A549 (cell line): Measurements from ENCODE around the gene PRRC1.

Experiments
- BHLHE40 ChIP-seq: IDR thresholded peaks from 2 replicates; pipeline ENCODE4 v1.6.1; 2012; ENCODE audit warnings: low read depth, low read length, inconsistent platforms
- CEBPB ChIP-seq, 2 experiments: fragments of >200 bp in 1 of 2; sonication (Bioruptor Twin) in 1 of 2; formaldehyde crosslinking in 1 of 2; IDR thresholded peaks; 2 replicates each; pipeline ENCODE4 v1.6.1; 2012 to 2016
- EP300 ChIP-seq, 2 experiments: fragments of >200 bp; sonication (Bioruptor Twin); formaldehyde crosslinking; IDR thresholded peaks; 2 replicates in 1 of 2; 3 replicates in 1 of 2; pipeline ENCODE4 v1.6.1; 2016 to 2017
- HEYL ChIP-seq: fragments of 250-450 bp; sonication (Bioruptor Pico); IDR thresholded peaks from 2 replicates; pipeline ENCODE4 v1.8.0; 2021; ENCODE audit warnings: mild to moderate bottlenecking, moderate library complexity
- HOXA7 ChIP-seq: fragments of 250-450 bp; sonication (Bioruptor Pico); IDR thresholded peaks from 2 replicates; pipeline ENCODE4 v1.5.0; 2020; ENCODE audit warnings: mild to moderate bottlenecking, moderate library complexity
- MAFK ChIP-seq: fragments of 450-650 bp; IDR thresholded peaks from 2 replicates; pipeline ENCODE4 v1.6.1; 2014; ENCODE audit not compliant: partially characterized antibody
- MAZ ChIP-seq: fragments of 150-350 bp; IDR thresholded peaks from 2 replicates; pipeline ENCODE4 v1.6.1; 2014; ENCODE audit warnings: antibody characterized with exemption, low read depth, low read length, borderline replicate concordance
- MYC ChIP-seq: IDR thresholded peaks from 2 replicates; pipeline ENCODE4 v1.6.1; 2012; ENCODE audit warnings: mild to moderate bottlenecking, inconsistent platforms, low read length, improper control_type of control experiment, borderline replicate concordance
- POLR2A ChIP-seq: IDR thresholded peaks from 2 replicates; pipeline ENCODE4 v1.6.1; 2012; ENCODE audit warnings: mild to moderate bottlenecking, low read length
- RAD21 ChIP-seq, 2 experiments: fragments of >200 bp in 1 of 2; sonication (Bioruptor Twin) in 1 of 2; formaldehyde crosslinking in 1 of 2; IDR thresholded peaks in 1 of 2; conservative IDR thresholded peaks in 1 of 2; 2 replicates in 1 of 2; 3 replicates in 1 of 2; pipeline ENCODE4 v1.6.1; 2012 to 2018; ENCODE audit warnings: inconsistent platforms in 1 of 2
- ZFP36 ChIP-seq: fragments of 450-650 bp; IDR thresholded peaks from 2 replicates; pipeline ENCODE4 v1.6.1; 2014; ENCODE audit warnings: borderline replicate concordance; ENCODE audit not compliant: partially characterized antibody
- TF ChIP-seq, protein P1 (sequence below): fragments of >200 bp; sonication (Bioruptor Twin); formaldehyde crosslinking; IDR thresholded peaks from 3 replicates; pipeline ENCODE4 v1.5.1; 2016
- TF ChIP-seq, protein P2 (sequence below): fragments of 200-600 bp; sonication (generic); IDR thresholded peaks from 2 replicates; pipeline ENCODE4 v1.6.1; 2016; ENCODE audit warnings: antibody characterized with exemption, mild to moderate bottlenecking, moderate library complexity

DNA sequence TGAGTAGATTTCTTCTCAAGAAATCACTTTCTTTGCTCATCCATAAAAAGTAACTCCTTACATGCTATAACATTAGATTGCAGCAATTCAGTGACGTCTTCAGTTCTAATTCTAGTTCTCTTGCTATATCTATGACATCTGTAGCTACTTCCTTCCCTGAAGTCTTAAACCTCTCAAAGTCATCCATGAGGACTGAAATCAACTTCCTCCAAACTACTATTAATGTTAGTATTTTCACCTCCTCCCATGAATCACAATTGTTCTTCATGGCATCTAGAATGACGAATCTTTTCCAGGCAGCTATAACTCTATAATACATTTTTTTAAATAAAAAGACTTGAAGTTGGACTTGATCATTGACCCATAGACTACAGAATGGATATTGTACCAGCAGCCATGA lies 46.2 kb upstream of the PRRC1 start:
- TF ChIP-seq HOXA7 (CRISPR knock-in tag), result no peak
- no peak for TF ChIP-seq MAZ
- TF ChIP-seq CEBPB (IDR thresholded peaks at IDR 0.05), result no peak
- TF ChIP-seq, protein P1, sequence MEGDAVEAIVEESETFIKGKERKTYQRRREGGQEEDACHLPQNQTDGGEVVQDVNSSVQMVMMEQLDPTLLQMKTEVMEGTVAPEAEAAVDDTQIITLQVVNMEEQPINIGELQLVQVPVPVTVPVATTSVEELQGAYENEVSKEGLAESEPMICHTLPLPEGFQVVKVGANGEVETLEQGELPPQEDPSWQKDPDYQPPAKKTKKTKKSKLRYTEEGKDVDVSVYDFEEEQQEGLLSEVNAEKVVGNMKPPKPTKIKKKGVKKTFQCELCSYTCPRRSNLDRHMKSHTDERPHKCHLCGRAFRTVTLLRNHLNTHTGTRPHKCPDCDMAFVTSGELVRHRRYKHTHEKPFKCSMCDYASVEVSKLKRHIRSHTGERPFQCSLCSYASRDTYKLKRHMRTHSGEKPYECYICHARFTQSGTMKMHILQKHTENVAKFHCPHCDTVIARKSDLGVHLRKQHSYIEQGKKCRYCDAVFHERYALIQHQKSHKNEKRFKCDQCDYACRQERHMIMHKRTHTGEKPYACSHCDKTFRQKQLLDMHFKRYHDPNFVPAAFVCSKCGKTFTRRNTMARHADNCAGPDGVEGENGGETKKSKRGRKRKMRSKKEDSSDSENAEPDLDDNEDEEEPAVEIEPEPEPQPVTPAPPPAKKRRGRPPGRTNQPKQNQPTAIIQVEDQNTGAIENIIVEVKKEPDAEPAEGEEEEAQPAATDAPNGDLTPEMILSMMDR, result no peak
- no peak for TF ChIP-seq POLR2A
- TF ChIP-seq EP300 (IDR thresholded peaks at IDR 0.05), result no peak
- TF ChIP-seq, protein P2, sequence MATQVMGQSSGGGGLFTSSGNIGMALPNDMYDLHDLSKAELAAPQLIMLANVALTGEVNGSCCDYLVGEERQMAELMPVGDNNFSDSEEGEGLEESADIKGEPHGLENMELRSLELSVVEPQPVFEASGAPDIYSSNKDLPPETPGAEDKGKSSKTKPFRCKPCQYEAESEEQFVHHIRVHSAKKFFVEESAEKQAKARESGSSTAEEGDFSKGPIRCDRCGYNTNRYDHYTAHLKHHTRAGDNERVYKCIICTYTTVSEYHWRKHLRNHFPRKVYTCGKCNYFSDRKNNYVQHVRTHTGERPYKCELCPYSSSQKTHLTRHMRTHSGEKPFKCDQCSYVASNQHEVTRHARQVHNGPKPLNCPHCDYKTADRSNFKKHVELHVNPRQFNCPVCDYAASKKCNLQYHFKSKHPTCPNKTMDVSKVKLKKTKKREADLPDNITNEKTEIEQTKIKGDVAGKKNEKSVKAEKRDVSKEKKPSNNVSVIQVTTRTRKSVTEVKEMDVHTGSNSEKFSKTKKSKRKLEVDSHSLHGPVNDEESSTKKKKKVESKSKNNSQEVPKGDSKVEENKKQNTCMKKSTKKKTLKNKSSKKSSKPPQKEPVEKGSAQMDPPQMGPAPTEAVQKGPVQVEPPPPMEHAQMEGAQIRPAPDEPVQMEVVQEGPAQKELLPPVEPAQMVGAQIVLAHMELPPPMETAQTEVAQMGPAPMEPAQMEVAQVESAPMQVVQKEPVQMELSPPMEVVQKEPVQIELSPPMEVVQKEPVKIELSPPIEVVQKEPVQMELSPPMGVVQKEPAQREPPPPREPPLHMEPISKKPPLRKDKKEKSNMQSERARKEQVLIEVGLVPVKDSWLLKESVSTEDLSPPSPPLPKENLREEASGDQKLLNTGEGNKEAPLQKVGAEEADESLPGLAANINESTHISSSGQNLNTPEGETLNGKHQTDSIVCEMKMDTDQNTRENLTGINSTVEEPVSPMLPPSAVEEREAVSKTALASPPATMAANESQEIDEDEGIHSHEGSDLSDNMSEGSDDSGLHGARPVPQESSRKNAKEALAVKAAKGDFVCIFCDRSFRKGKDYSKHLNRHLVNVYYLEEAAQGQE, result no peak
- TF ChIP-seq ZFP36, result no peak
- no peak for TF ChIP-seq MYC
- no peak for TF ChIP-seq BHLHE40
- no peak for TF ChIP-seq HEYL (CRISPR knock-in tag)
- TF ChIP-seq RAD21 (conservative IDR thresholded peaks at IDR 0.05 in 1 of 2, IDR thresholded peaks at IDR 0.05 in 1 of 2), result no peak
- no peak for TF ChIP-seq MAFK
